HG03457 (cell line): Measurements from ENCODE around the gene SLC15A4.
A peak's percentile ranks its signal among the peaks of the same experiment; 100 is the strongest.
"Not testable (repeated sequence)": the region's sequence is repeated elsewhere in the genome, so short reads cannot be mapped to it uniquely, and the experiment has no call there.

Source experiments
- ATAC-seq: cut with Tn5 transposase; IDR thresholded peaks from one replicate; pipeline ENCODE4 v1.9.1; 2021; ENCODE audit warnings: moderate number of reproducible peaks; ENCODE audit not compliant: unreplicated experiment

SLC15A4 gene

GRCh38 chr12:128815779-128816642 is 7.7 kb downstream of the SLC15A4 start:
- ATAC-seq = no peak

- no peak for ATAC-seq
Measured at GRCh38 chr12:128814411-128815261, 9.1 kb downstream of the SLC15A4 start.

DNA sequence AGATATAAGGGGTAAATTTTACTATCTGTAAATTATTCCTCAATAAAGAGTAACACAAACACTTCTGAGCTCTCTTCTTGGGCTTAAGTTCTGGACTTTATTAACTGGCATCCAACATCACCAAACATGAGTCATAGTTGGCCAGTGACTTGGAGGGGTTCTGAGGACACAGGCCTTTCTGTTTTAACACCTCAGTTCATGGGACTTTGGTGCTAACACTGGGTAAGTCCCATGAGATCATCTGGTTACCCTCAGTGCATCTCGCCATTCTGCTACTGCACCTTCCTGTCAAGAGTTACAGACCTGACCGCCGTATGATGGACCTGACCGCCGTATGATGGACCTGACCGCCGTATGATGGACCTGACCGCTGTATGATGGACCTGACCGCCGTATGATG is 9.9 kb downstream of the SLC15A4 start:
- ATAC-seq = no peak

- no peak for ATAC-seq
Measured at GRCh38 chr12:128813392-128813791, 10.4 kb downstream of the SLC15A4 start.

- no peak for ATAC-seq
Measured at GRCh38 chr12:128811806-128812205, 12.0 kb downstream of the SLC15A4 start.

- ATAC-seq = peak; percentile 80
Measured at GRCh38 chr12:128810182-128811127, 13.3 kb downstream of the SLC15A4 start.

DNA sequence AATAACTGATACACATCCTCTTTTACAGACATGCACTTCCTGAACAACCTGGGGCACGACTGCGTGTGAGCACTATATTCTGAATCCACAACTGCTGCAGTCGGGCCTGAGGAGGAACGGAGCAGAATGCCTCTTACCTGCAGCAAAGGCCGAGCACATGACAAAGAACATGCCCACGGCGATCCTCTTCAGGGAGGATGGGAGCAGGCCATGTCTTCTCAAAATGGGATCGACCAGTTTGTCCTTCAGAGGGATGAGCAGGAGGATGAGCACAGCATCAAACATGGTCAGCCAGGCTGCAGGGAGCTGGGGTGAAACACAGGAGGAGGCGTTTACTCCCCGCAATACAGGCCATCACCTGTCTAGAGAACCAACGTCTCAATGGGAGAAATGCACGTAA is 15.1 kb downstream of the SLC15A4 start:
- ATAC-seq = no peak

DNA sequence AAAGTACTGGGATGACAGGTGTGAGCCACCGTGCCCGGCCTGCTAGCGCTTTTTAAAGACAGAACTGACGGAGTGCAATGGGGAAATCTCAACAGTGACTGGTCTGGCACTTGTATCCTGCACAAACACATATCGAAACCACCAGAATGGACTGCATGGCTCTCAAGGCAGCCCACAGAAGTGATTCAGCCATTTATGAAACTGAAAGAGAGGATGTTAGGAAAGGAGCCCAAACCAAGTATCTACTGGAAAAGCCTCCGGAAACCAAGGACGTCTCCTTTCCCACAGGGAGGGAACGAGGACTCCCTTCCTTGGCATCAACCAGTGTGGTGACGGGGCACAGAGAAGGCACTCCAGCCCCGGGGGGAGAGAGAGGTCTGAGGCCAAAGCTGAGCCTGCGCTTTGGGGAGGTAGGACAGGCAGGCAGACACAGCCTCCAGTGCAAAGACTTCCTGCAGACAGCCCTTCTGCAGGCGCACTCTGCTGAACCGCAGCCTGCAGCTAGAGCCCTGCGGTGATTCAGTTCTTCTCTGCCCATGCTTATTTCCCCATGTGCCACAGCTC is 16.5 kb downstream of the SLC15A4 start:
- ATAC-seq = no peak

GRCh38 chr12:128806573-128806972 is 17.2 kb downstream of the SLC15A4 start:
- ATAC-seq = no peak

DNA sequence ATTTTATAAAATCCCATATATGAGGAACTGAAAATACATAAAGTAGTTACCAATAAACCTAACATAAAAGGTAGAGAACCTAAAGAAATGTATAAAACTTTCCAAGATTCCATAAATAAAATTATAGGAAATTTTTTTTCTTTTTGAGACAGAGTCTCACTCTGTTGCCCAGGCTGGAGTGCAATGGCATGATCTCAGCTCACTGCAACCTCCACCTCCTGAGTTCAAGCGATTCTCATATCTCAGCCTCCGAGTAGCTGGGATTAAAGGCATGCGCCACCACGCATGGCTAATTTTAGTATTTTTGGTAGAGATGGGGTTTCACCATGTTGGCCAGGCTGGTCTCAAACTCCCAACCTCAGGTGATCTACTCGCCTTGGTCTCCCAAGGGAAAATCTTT is 18.4 kb downstream of the SLC15A4 start:
- ATAC-seq = not testable (repeated sequence)

GRCh38 chr12:128804762-128805161 is 19.0 kb downstream of the SLC15A4 start:
- ATAC-seq = no peak

- ATAC-seq = no peak
Measured at GRCh38 chr12:128803788-128804187, 20.0 kb downstream of the SLC15A4 start.

GRCh38 chr12:128802756-128803155 is 21.0 kb downstream of the SLC15A4 start:
- ATAC-seq = no peak

- no peak for ATAC-seq
Measured at GRCh38 chr12:128801879-128802391, 21.8 kb downstream of the SLC15A4 start.

DNA sequence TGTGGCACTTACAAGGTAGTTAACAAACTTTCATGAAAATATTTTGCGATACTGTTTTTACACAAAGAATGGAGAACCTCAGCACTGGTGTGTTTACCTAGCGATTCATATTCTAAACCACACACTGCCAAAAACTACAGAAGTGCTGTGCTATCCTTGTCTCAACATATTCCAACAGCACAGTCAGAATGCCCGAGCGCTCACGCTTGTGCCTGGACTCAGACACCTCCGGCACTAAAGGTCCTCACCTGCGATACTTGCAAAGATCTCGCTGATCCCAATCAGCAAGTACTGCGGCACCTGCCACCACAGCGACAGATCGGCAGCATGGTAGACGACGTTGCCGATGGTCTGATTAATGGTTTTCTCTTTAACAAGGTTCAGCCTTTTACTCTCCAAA is 23.2 kb downstream of the SLC15A4 start:
- ATAC-seq = no peak

DNA sequence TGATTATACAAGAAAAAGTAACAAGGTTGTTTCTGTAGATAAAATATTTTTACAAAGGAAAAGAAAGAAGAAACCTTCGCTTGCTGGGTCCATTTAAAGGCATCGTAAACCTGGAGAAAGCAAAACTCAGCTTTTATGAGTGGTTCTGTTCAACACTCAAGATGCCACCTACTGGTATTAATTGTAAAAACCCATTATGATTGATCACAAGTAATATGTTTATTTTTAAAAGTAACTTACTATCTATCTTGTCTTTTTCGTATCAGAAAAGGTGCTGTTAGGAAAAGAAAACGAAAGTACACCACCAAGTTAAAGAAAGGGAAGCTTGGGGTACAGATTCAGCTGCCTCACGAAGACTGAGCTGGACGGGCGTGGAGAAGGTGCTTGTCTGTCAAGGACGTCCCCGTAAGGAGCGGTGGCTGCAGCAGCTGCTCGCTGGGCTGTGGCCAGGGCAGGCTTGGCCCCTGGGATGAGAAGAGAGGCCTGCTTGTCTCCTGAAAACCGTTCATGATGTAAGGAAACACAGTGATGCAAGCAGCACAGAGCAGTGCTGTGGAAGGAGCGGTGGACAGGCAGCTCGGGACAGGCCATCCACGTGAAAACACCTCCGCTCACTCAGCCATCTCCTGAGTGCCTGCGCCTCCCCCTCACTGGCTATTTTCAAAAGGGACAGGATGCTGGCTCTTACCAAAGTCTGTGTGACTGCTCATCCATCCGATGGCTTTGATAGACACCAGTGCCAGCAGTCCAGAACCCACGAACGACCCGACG is 25.0 kb downstream of the SLC15A4 start:
- ATAC-seq = no peak

GRCh38 chr12:128797119-128798118 is 26.3 kb downstream of the SLC15A4 start:
- ATAC-seq = peak; percentile 36

GRCh38 chr12:128796439-128797118 is 27.2 kb downstream of the SLC15A4 start:
- no peak for ATAC-seq
